Left lung (tissue), 10 donors: Measurements from ENCODE around the gene GCK. TPM values are rescaled to one million over a fixed set of nuclear protein-coding genes. Genes with fewer than 3 reads are reported as not detected.
A peak's percentile ranks its signal among the peaks of the same experiment; 100 is the strongest.

Source experiments
- ATAC-seq: fragments of 200-7000 bp; cut with Tn5 transposase; one replicate; pipeline ENCODE4 v1.9.1; 2020; ENCODE audit warnings: moderate library complexity
- DNase-seq, 4 donors: peaks; one replicate each; pipeline ENCODE4 v3.0.0-alpha.2; 2013 to 2020
- H3K27ac ChIP-seq, 2 donors: fragments of 200-600 bp; sonication (generic) in 1 of 2; one replicate each; pipeline versions ENCODE4 v1.5.0 to v1.8.0; 2020 to 2021
- H3K27me3 ChIP-seq, 2 donors: fragments of 200-600 bp; sonication (generic) in 1 of 2; one replicate each; pipeline versions ENCODE4 v1.5.0 to v1.8.0; 2020 to 2021
- H3K36me3 ChIP-seq, 2 donors: fragments of 200-600 bp; sonication (generic) in 1 of 2; one replicate each; pipeline versions ENCODE4 v1.5.0 to v1.8.0; 2020 to 2021
- H3K4me1 ChIP-seq, 2 donors: fragments of 200-600 bp; one replicate each; pipeline ENCODE4 v1.8.0; 2021
- H3K4me3 ChIP-seq, 2 donors: fragments of 200-600 bp; sonication (generic) in 1 of 2; one replicate each; pipeline versions ENCODE4 v1.5.0 to v1.8.0; 2020 to 2021; ENCODE audit warnings: mild to moderate bottlenecking in 1 of 2
- H3K9me3 ChIP-seq, 2 donors: fragments of 200-600 bp; sonication (generic) in 1 of 2; one replicate each; pipeline versions ENCODE4 v1.5.0 to v1.8.0; 2020 to 2021
- intact Hi-C, 2 donors: fragments of 100-400 bp; cut with DNase I; formaldehyde crosslinking; loops; one replicate each; pipeline versions ENCODE4 v1.11.2 to v1.14.2; 2022
- polyA plus RNA-seq, 6 donors: library from polyadenylated mRNA; unstranded; fragments of 120-200 nt; gene quantifications; one replicate each; pipeline ENCODE4 v1.2.1, GENCODE V29; 2013; ENCODE audit not compliant: insufficient read length in 6 of 6
- total RNA-seq, 2 donors: library from RNA; stranded (reverse); fragmentation: NEBNext Ultra II Directional; extraction: Animal tissue kit (Norgen Biotek cat#: 25700); gene quantifications; one replicate each; pipeline ENCODE4 v1.2.1, GENCODE V29; 2021
- TF ChIP-seq, protein P1 (sequence below), 2 donors: fragments of 200-600 bp; sonication (generic) in 1 of 2; IDR thresholded peaks; one replicate each; pipeline versions ENCODE4 v1.5.0 to v1.8.0; 2021; ENCODE audit warnings: antibody characterized with exemption in 2 of 2
- donor health status: DM: no; HTN: yes; CAD: no.
- donor health status: DM: no; HTN: no; CAD: no.

GCK gene
- total and polyA plus RNA-seq, 8 donors: 0.34 to 4.1 (median 2.5) TPM

DNA sequence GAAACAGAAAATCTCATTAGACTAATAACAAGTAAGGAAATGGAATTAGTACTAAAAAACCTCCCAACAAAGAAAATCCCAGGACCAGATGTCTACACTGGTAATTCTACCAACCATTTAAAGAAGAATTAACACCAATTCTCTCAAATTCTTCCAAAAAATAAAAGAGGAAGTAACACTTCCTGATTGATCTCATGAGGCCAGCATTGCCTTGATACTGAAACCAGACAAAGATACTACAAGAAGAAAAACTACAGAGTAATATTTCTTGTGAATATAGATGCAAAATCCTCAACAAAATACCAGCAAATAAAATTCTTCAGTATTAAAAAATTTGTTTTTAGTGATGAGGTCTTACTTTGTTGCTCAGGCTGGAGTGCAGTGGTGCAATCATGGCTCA, 21.3 kb downstream of the GCK start:
- TF ChIP-seq, protein P1, sequence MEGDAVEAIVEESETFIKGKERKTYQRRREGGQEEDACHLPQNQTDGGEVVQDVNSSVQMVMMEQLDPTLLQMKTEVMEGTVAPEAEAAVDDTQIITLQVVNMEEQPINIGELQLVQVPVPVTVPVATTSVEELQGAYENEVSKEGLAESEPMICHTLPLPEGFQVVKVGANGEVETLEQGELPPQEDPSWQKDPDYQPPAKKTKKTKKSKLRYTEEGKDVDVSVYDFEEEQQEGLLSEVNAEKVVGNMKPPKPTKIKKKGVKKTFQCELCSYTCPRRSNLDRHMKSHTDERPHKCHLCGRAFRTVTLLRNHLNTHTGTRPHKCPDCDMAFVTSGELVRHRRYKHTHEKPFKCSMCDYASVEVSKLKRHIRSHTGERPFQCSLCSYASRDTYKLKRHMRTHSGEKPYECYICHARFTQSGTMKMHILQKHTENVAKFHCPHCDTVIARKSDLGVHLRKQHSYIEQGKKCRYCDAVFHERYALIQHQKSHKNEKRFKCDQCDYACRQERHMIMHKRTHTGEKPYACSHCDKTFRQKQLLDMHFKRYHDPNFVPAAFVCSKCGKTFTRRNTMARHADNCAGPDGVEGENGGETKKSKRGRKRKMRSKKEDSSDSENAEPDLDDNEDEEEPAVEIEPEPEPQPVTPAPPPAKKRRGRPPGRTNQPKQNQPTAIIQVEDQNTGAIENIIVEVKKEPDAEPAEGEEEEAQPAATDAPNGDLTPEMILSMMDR (IDR thresholded peaks at IDR 0.05): no peak
- no peak for ATAC-seq
- intact Hi-C loops: no loop called here

DNA sequence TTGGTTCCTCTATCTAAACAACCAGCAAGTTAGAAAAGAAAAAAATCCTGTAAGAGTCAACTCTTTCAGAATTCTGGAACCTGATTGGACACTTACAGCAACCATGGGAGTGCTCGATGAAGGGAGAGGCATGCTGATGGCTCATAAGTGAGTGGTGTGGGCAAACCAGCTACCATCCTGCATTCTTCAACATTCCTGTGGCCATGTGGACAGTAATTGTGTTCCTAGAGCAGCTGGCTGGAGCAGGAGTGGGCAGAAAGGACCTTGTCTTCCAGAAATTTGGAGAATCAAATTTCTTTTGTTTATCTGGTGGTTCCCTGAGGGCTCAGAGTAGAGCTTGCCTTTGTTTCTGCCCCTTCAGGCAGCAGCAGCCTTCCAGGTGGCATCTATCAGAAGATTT, 25.6 kb downstream of the GCK start:
- H3K4me3 ChIP-seq: no peak overlapping the region
- intact Hi-C loops: no loop called here
- ATAC-seq (peak; percentile 43), DNase-seq (no peak)
- no peaks in the 10 kb centered on the region for H3K36me3 ChIP-seq
- no peaks in the 10 kb centered on the region for H3K27me3 ChIP-seq
- H3K4me1 ChIP-seq: no peaks in the 10 kb centered on the region
- no peak overlapping the region for H3K27ac ChIP-seq
- TF ChIP-seq, protein P1 (IDR thresholded peaks at IDR 0.05): no peak
- H3K9me3 ChIP-seq: no peaks in the 10 kb centered on the region

More for the DNA sequence above, 21.3 kb downstream of the GCK start:
- no peaks in the 10 kb centered on the region for H3K36me3 ChIP-seq
- H3K27ac ChIP-seq: no peak overlapping the region
- no peaks in the 10 kb centered on the region for H3K9me3 ChIP-seq
- H3K4me1 ChIP-seq: no peaks in the 10 kb centered on the region
- H3K27me3 ChIP-seq: no peaks in the 10 kb centered on the region
- no peak overlapping the region for H3K4me3 ChIP-seq
- DNase-seq: no peak

DNA sequence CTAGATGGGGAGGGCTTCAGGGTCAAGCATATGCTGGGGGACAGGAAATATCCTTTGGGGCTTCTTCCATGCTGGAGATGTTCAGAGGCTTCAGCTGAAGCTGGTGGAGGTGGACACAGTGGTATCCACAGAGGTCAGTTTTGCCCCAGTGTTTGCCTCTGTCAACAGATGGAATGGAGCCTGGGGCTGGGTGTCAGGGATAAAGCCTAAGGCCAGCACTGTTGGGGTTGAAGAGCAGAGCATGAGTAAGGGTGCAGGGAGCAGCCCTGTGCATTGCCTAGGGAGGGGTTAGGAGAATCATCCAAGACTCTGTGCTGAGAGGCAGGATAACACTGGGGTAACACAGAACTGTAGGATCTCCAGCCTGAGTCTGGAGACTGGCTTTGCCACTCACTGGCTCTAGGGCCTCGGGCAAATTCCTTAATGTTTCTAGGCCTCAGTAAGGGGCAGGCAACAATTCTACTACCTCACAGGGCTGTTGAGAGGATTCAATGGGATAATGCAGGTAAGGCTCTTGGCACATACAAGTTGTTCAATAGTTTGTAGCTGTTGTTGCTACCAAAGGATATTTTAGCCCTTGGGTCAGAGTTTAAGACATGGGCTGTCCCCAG, 26.3 kb downstream of the GCK start:
- no peak for ATAC-seq
- Histone ChIP-seq H3K36me3 (no peaks in the 10 kb centered on the region), H3K27me3 (no peaks in the 10 kb centered on the region), H3K4me3 (no peak overlapping the region), H3K4me1 (no peaks in the 10 kb centered on the region), H3K27ac (no peak overlapping the region), H3K9me3 (no peaks in the 10 kb centered on the region)
- TF ChIP-seq, protein P1 (IDR thresholded peaks at IDR 0.05): no peak
- DNase-seq: no peak
- intact Hi-C loops: no loop called here

DNA sequence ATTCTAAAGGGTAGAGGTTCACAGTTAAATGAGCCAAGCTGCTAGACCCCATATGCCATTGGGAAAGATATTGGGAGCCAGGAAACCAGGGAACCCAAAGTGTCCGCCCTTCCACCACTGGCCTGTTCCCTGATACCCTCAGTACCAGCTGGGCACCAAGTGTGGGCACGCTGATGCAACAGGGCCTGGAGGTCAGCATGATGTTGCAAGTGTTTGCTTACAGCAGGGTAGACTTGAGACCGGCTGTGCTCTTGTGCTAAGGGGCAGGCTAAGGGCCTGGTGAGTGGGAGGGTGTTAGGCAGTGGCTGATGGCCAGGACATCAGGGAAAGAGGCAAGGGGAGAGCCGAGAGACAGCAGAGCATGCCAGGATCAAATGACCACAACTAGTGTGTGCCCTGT, 27.1 kb downstream of the GCK start:
- H3K4me1 ChIP-seq: no peaks in the 10 kb centered on the region
- H3K4me3 ChIP-seq: no peak overlapping the region
- H3K27me3 ChIP-seq: no peaks in the 10 kb centered on the region
- no peaks in the 10 kb centered on the region for H3K9me3 ChIP-seq
- no peak overlapping the region for H3K27ac ChIP-seq
- DNase-seq: no peak
- intact Hi-C loops: no loop called here
- ATAC-seq: peak; percentile 80
- H3K36me3 ChIP-seq: no peaks in the 10 kb centered on the region
- TF ChIP-seq, protein P1 (IDR thresholded peaks at IDR 0.05): no peak

DNA sequence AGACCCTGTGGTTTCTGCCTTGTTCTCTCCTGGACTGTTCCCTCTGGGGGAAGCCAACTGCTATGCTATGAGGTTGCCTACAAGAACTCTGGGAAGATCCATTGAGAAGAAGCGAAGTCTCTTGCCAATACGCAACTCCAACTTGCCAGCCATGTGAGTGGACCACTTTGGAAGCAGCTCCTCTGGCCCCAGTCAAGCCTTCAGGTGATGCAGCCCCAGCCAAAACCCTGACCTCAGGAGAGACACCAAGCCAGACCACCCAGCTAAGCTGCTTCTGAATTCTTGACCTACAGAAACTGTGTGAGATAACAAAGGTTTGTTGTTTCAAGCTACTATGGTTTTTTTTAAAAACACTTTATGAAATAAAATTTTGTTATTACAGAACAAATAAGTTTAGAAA, 27.9 kb downstream of the GCK start:
- ATAC-seq: no peak
- intact Hi-C loops: no loop called here

More for the DNA sequence above, 27.9 kb downstream of the GCK start:
- TF ChIP-seq, protein P1 (IDR thresholded peaks at IDR 0.05): no peak
- Histone ChIP-seq H3K27ac (no peak overlapping the region), H3K4me1 (no peaks in the 10 kb centered on the region), H3K36me3 (no peaks in the 10 kb centered on the region), H3K27me3 (no peaks in the 10 kb centered on the region), H3K4me3 (no peak overlapping the region), H3K9me3 (no peaks in the 10 kb centered on the region)
- DNase-seq: no peak
